ENCODE data around the gene KPNB1.

DNA sequence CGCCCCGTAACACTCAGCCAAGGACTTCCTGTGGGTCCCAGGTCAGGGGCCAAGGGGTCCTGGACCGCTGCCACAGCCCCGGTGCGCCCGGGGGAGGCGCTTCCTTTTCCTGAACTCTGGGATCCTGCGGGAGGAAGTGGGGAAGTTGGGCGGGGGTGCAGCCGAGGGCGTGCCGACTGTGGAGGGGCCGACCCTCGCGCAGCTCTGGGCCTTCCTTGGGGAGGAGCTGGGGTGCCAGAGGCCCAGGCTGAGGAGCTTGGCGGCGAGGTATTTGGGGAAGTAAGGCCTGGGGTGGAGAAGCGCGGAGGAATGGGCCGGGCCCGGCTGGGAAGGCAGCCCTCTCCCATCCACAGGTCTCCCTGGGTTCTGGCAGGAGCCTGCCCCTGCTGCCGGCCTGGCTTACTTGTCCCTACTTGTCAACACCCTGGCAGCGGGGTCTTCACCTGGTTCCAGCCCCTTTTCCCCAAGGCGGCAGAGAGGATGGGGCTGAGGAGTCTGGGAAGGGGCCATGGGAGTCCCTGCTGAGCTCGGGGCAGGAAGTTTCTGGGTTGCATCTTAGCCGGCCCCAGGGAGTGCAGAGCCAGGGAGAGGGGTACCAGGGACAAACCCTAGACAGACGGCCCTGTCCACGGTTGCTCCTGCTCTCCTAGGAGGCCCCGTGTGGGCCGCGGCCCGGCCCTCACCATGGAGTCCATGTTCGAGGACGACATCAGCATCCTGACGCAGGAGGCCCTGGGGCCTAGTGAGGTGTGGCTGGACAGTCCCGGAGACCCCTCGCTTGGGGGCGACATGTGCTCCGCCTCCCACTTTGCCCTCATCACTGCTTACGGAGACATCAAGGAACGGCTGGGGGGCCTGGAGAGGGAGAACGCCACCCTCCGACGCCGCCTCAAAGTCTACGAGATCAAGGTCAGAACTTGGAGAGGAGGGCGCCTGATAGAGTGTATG lies 46.0 kb downstream of the KPNB1 start:
- TF ChIP-seq, protein P1, sequence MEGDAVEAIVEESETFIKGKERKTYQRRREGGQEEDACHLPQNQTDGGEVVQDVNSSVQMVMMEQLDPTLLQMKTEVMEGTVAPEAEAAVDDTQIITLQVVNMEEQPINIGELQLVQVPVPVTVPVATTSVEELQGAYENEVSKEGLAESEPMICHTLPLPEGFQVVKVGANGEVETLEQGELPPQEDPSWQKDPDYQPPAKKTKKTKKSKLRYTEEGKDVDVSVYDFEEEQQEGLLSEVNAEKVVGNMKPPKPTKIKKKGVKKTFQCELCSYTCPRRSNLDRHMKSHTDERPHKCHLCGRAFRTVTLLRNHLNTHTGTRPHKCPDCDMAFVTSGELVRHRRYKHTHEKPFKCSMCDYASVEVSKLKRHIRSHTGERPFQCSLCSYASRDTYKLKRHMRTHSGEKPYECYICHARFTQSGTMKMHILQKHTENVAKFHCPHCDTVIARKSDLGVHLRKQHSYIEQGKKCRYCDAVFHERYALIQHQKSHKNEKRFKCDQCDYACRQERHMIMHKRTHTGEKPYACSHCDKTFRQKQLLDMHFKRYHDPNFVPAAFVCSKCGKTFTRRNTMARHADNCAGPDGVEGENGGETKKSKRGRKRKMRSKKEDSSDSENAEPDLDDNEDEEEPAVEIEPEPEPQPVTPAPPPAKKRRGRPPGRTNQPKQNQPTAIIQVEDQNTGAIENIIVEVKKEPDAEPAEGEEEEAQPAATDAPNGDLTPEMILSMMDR (IDR thresholded peaks at IDR 0.05): no peak
- no peak for TF ChIP-seq POLR2A (IDR thresholded peaks at IDR 0.05)
